A673 (cell line): ENCODE measurements around the gene PPFIA2.

Experiments used
- EZH2 ChIP-seq: fragments of 200-600 bp; sonication (generic); IDR thresholded peaks from 2 replicates; pipeline ENCODE4 v1.6.1; 2017; ENCODE audit warnings: borderline replicate concordance, low read depth, mild to moderate bottlenecking, mixed read lengths, antibody characterized with exemption, low read length; ENCODE audit not compliant: poor library complexity, severe bottlenecking
- TF ChIP-seq, protein P1 (sequence below): fragments of 300-800, 200-600 bp; sonication (generic); conservative IDR thresholded peaks from 2 replicates; pipeline ENCODE4 v1.5.1; 2017; ENCODE audit warnings: low read depth, mild to moderate bottlenecking, antibody characterized with exemption, low read length, moderate library complexity, mixed read lengths

DNA sequence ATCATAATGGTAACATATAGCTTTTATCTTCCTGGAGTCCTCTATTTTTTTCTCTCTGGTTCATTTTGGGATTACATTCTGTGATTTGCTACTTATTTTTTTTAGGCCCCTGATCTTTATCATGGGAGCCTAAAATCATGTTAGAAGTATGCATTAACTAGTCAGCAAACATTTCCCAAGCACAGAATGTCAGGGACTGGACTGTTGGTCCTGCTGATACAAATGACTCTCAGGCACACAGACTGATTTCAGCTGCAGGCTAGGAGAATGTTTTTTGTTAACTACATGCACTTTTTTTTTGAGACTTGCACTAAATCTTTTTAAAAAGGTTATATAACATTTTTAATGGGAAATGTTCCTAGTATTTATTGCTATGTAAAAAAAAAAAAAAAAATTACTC, 550.1 kb downstream of the PPFIA2 start:
- TF ChIP-seq, protein P1, sequence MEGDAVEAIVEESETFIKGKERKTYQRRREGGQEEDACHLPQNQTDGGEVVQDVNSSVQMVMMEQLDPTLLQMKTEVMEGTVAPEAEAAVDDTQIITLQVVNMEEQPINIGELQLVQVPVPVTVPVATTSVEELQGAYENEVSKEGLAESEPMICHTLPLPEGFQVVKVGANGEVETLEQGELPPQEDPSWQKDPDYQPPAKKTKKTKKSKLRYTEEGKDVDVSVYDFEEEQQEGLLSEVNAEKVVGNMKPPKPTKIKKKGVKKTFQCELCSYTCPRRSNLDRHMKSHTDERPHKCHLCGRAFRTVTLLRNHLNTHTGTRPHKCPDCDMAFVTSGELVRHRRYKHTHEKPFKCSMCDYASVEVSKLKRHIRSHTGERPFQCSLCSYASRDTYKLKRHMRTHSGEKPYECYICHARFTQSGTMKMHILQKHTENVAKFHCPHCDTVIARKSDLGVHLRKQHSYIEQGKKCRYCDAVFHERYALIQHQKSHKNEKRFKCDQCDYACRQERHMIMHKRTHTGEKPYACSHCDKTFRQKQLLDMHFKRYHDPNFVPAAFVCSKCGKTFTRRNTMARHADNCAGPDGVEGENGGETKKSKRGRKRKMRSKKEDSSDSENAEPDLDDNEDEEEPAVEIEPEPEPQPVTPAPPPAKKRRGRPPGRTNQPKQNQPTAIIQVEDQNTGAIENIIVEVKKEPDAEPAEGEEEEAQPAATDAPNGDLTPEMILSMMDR, result no peak
- TF ChIP-seq EZH2, result no peak
